PC-9 (cell line): Measurements from ENCODE around the gene NT5DC4. TPM values are rescaled to one million over a fixed set of nuclear protein-coding genes. Genes with fewer than 3 reads are reported as not detected.

Experiments used
- BruUV-seq: library from RNA; stranded (reverse); fragments of 400-500 nt; replicated peaks from 2 replicates; lab custom pipeline; 2021; lab: Mats Ljungman, UMichigan
- CTCF ChIA-PET: fragments of 300-600 bp; sonication (Branson Sonifier 250); formaldehyde crosslinking; loops from one replicate; lab custom pipeline; 2022; ENCODE audit warnings: antibody characterized with exemption; lab: Charles Lee
- POLR2A ChIA-PET: fragments of 300-600 bp; sonication (Branson Sonifier 250); formaldehyde crosslinking; loops from one replicate; lab custom pipeline; 2022; ENCODE audit warnings: antibody characterized with exemption; ENCODE audit not compliant: unreplicated experiment; lab: Charles Lee
- DNase-seq, 2 experiments: peaks; one replicate each; pipeline versions ENCODE4 v3.0.0 to v3.0.0-alpha.2; 2015 to 2022; ENCODE audit warnings: mixed read lengths in 1 of 2
- H2AFZ ChIP-seq: fragments of 200-600 bp; sonication (generic); 2 replicates; pipeline ENCODE4 v1.8.1; 2017; ENCODE audit warnings: antibody characterized with exemption
- H3F3A ChIP-seq: fragments of 200-600 bp; sonication (generic); 2 replicates; pipeline ENCODE4 v1.8.1; 2017; ENCODE audit warnings: antibody characterized with exemption, mild to moderate bottlenecking, low read depth; ENCODE audit not compliant: insufficient read depth
- H3K27ac ChIP-seq: fragments of 200-600 bp; sonication (generic); 2 replicates; pipeline ENCODE4 v1.6.1; 2016; ENCODE audit warnings: mixed run types
- H3K27me3 ChIP-seq: fragments of 200-600 bp; sonication (generic); 2 replicates; pipeline ENCODE4 v1.6.1; 2016; ENCODE audit warnings: low read depth, mixed run types; ENCODE audit not compliant: insufficient read depth
- H3K36me3 ChIP-seq: fragments of 200-600 bp; sonication (generic); 2 replicates; pipeline ENCODE4 v1.6.1; 2016; ENCODE audit warnings: low read depth, mixed run types
- H3K4me1 ChIP-seq: fragments of 200-600 bp; sonication (generic); replicated peaks from 2 replicates; pipeline ENCODE4 v1.6.1; 2016; ENCODE audit warnings: mixed run types; ENCODE audit not compliant: insufficient read depth
- H3K4me2 ChIP-seq: fragments of 200-600 bp; sonication (generic); 2 replicates; pipeline ENCODE4 v1.6.1; 2017; ENCODE audit warnings: mixed run types
- H3K4me3 ChIP-seq: fragments of 200-600 bp; sonication (generic); 2 replicates; pipeline ENCODE4 v1.6.1; 2016; ENCODE audit warnings: mixed run types
- H3K79me2 ChIP-seq: fragments of 200-600 bp; sonication (generic); 2 replicates; pipeline ENCODE4 v1.6.1; 2017; ENCODE audit warnings: low read depth, mixed run types
- H3K9me2 ChIP-seq: fragments of 200-600 bp; sonication (generic); 2 replicates; pipeline ENCODE4 v1.8.1; 2017; ENCODE audit warnings: mild to moderate bottlenecking; ENCODE audit not compliant: insufficient read depth
- H3K9me3 ChIP-seq: fragments of 200-600 bp; sonication (generic); 2 replicates; pipeline ENCODE4 v1.8.1; 2016; ENCODE audit warnings: low read depth; ENCODE audit not compliant: insufficient read depth
- H4K20me1 ChIP-seq: fragments of 200-600 bp; sonication (generic); 2 replicates; pipeline ENCODE4 v1.8.1; 2017; ENCODE audit not compliant: insufficient read depth
- CTCF ChIP-seq: fragments of 200-600 bp; sonication (generic); conservative IDR thresholded peaks from 2 replicates; pipeline ENCODE4 v1.6.1; 2017; ENCODE audit warnings: mixed run types, antibody characterized with exemption, mild to moderate bottlenecking, moderate library complexity
- EZH2 ChIP-seq: fragments of 200-600 bp; sonication (generic); IDR thresholded peaks from 2 replicates; pipeline ENCODE4 v1.8.0; 2017; ENCODE audit warnings: antibody characterized with exemption, low read depth
- intact Hi-C: fragments of 100-400 bp; cut with micrococcal nuclease; formaldehyde crosslinking; loops from one replicate; pipeline ENCODE4 v1.10.0; 2022; ENCODE audit not compliant: unreplicated experiment
- total RNA-seq: library from RNA; stranded (reverse); gene quantifications from 2 replicates; pipeline ENCODE4 v1.2.3, GENCODE V29; 2021

The NT5DC4 gene
- total RNA-seq, 1 experiment from 2014 or later, result 6.1 TPM

GRCh38 chr2:112731479-112731878, 10.7 kb downstream of the NT5DC4 start:
- no peaks in the 10 kb centered on the region for H3K9me3 ChIP-seq
- no peak for TF ChIP-seq CTCF
- TF ChIP-seq EZH2, result no peak
- no peak overlapping the region for H3K4me2 ChIP-seq
- H3K36me3 ChIP-seq, result no peaks in the 10 kb centered on the region
- no peaks in the 10 kb centered on the region for H3K79me2 ChIP-seq
- H3K27me3 ChIP-seq, result no peaks in the 10 kb centered on the region
- no peak overlapping the region for H3K4me3 ChIP-seq
- H4K20me1 ChIP-seq, result no peaks in the 10 kb centered on the region
- no peak overlapping the region for H3K27ac ChIP-seq
- intact Hi-C loops, result no loop called here
- peaks cover 6% of the 10 kb centered on the region for H3K4me1 ChIP-seq
- peaks cover 7% of the 10 kb centered on the region; the same call in 1 of the 2 replicates for H3F3A ChIP-seq
- POLR2A ChIA-PET, result no interaction called here
- no peak overlapping the region for H2AFZ ChIP-seq
- CTCF ChIA-PET, result no interaction called here
- H3K9me2 ChIP-seq, result no peaks in the 10 kb centered on the region
- BruUV-seq, result no TSS peak
- DNase-seq, result no peak

GRCh38 chr2:112733456-112733855, 12.6 kb downstream of the NT5DC4 start:
- Histone ChIP-seq H3K4me3 (no peak overlapping the region), H3K27me3 (no peaks in the 10 kb centered on the region), H3F3A (peaks cover 21% of the 10 kb centered on the region; the same call in 1 of the 2 replicates), H3K9me2 (no peaks in the 10 kb centered on the region), H3K79me2 (no peaks in the 10 kb centered on the region), H3K27ac (no peak overlapping the region), H3K4me2 (no peak overlapping the region), H3K4me1 (peaks cover 20% of the 10 kb centered on the region), H3K9me3 (no peaks in the 10 kb centered on the region), H4K20me1 (no peaks in the 10 kb centered on the region), H2AFZ (no peak overlapping the region), H3K36me3 (0 out of 2 replicates have a peak, but pooled peaks cover 7% of the 10 kb centered on the region)
- ChIA-PET POLR2A (no interaction called here), CTCF (no interaction called here)
- DNase-seq, result no peak
- TF ChIP-seq CTCF, result no peak
- TF ChIP-seq EZH2, result no peak
- intact Hi-C loops, result no loop called here
- BruUV-seq, result no TSS peak

- no TSS peak for BruUV-seq
- ChIA-PET CTCF (no interaction called here), POLR2A (no interaction called here)
- Histone ChIP-seq H3K9me3 (no peaks in the 10 kb centered on the region), H3K4me1 (peaks cover 20% of the 10 kb centered on the region), H3K27ac (no peak overlapping the region), H2AFZ (no peak overlapping the region), H3K36me3 (0 out of 2 replicates have a peak, but pooled peaks cover 7% of the 10 kb centered on the region), H3K4me3 (no peak overlapping the region), H4K20me1 (no peaks in the 10 kb centered on the region), H3K4me2 (no peak overlapping the region), H3F3A (peaks cover 24% of the 10 kb centered on the region; the same call in 1 of the 2 replicates), H3K9me2 (no peaks in the 10 kb centered on the region), H3K27me3 (no peaks in the 10 kb centered on the region), H3K79me2 (no peaks in the 10 kb centered on the region)
- no peak for TF ChIP-seq CTCF
- no peak for TF ChIP-seq EZH2
- intact Hi-C loops, result no loop called here
- DNase-seq, result no peak
Observed at GRCh38 chr2:112733871-112734270, 13.1 kb downstream of the NT5DC4 start.
